Measurements from ENCODE around the gene LIN28A.
A peak's percentile ranks its signal among the peaks of the same experiment; 100 is the strongest.

LIN28A gene

DNA sequence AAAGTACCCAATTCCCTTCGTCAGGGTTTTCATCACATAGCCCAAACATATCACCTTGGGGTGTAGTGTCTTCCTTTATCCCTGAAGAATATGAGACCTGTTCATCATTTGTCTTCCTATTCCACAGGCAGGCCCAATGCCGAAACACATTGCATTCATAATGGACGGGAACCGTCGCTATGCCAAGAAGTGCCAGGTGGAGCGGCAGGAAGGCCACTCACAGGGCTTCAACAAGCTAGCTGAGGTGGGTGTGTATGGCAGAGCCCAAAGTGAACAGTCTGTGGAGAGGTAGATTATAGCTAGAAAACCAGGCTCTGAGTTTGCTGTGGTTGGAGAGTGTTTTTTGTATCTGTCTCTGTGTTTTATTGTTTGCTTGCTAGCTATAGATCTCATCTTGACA is 27.4 kb downstream of the LIN28A start:
- no peak for DNase-seq

GRCh38 chr1:26440259-26440658 is 29.6 kb downstream of the LIN28A start:
- no peak for DNase-seq

GRCh38 chr1:26449868-26450267 is 39.3 kb downstream of the LIN28A start:
- DNase-seq, result no peak

DNA sequence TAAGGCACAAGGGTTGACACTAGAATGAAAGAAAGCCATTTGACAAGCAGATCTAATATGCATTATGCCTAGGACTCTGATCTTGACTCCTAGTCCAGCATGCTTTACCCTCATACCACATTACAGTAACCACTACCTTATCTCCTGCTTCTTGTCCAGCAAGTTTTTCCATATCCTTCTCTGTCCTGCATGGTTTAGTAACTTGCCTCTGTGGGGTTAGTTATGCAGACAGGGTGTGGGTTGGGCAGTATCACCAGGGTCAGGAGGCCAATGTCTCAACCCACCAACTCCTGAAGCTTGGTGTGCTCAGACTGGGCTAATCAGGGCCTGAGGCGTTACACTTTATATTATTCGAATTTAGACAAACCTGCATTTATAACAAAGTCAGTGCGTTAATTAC is 40.3 kb downstream of the LIN28A start:
- DNase-seq, result no peak

GRCh38 chr1:26452459-26453183 is 42.0 kb downstream of the LIN28A start:
- no peak for DNase-seq

- no peak for DNase-seq
These were observed 48.5 kb downstream of the LIN28A start for GRCh38 chr1:26459148-26459547.

GRCh38 chr1:26459573-26460031 is 49.0 kb downstream of the LIN28A start:
- DNase-seq, result no peak

DNA sequence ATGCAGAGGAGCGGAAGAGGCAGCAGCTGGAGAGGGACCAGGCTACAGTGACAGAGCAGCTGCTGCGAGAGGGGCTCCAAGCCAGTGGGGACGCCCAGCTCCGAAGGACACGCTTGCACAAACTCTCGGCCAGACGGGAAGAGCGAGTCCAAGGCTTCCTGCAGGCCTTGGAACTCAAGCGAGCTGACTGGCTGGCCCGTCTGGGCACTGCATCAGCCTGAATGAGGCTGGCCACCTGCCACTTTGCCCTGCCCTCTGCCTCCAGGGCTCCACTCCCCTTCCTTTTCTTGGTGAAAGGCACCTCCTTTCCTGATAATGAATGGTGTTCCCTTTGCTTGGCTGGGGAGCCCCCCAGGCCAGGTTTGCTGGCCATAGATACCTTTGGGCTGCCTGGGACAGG is 58.3 kb downstream of the LIN28A start:
- peak; percentile 45 to 79 for DNase-seq

GRCh38 chr1:26469558-26469957 is 58.9 kb downstream of the LIN28A start:
- DNase-seq, result peak in 1 of 2 experiments; percentile 60

DNA sequence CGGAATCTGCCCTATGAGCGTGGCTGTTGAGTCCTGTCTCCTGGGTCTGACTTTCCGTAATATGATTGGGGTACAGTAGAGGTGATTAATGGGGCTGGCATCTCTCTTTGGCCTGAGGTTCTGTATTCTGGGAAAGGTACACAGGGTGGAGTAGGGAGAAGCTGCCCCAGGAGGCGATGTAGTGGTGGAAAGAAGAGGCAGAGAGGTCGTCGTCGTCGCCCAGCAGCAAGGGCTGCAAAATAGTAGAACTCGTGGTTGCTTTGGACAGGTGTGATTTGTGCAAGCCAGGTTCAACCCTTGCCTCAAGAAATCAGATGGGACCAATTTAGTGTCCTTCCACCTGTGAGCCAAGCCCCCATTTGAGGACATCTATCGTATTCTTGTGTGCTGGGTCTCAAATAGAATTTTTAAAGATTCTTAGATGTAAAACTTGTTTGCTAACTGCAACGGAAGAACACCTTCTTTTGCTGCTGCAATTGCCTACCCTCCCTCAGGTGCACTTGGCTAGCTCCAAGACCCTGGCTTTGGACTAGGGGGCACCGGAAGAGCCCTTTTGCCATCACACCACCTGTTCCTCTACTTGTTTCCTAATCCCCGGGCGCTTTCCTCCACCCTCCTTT is 60.4 kb downstream of the LIN28A start:
- DNase-seq, result peak in 1 of 2 experiments; percentile 91

- peak; percentile 82 to 84 for DNase-seq
These were observed 61.1 kb downstream of the LIN28A start for GRCh38 chr1:26471498-26472319.

- peak; percentile 88 to 93 for DNase-seq
These were observed 61.8 kb downstream of the LIN28A start, which contains the start of gene HMGN2 for GRCh38 chr1:26472320-26472900. Gene HMGN2 (plus strand): TSS chr1:26472440. CDS start chr1:26472613, 173 bp downstream.

- peak; percentile 82 to 91 for DNase-seq
These were observed 62.6 kb downstream of the LIN28A start for GRCh38 chr1:26472901-26473845.

DNA sequence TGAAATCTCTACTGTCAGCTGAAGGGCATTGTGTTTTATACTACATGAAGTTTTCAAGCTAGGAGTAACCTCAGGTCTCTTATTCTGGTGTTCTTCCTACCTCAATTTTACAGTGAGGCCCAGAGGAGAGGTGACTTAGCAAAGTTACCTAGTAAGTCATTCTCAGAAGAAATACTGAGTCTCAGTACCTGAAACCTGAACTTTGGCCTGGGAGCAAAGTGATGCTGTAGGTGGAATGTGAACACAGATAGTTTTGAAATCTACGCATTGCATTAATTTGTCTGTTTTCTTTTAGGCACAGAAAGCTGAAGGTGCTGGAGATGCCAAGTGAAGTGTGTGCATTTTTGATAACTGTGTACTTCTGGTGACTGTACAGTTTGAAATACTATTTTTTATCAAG is 64.2 kb downstream of the LIN28A start:
- no peak for DNase-seq

DNA sequence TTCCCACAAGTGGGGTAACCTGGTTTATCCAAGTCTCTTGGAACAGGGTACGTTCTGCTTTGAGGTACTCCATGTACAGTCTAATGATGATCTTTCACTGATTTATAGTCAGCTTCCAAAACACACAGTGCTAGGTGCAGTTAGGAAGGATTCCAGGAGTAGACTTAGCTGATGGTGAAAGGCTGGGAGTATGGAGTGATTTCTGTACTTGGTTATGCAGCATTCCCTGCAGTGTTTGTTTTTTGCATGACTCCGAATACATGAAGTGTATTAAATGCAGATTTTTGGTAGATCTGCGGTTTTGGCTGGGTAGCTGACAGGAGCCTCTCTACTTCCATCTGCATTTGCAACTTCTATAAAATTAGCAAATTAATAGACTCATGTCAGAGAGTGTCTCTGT is 65.4 kb downstream of the LIN28A start:
- DNase-seq, result no peak

GRCh38 chr1:26476958-26477357 is 66.3 kb downstream of the LIN28A start:
- DNase-seq, result no peak

- no peak for DNase-seq
These were observed 67.0 kb downstream of the LIN28A start for GRCh38 chr1:26477446-26478152.

DNA sequence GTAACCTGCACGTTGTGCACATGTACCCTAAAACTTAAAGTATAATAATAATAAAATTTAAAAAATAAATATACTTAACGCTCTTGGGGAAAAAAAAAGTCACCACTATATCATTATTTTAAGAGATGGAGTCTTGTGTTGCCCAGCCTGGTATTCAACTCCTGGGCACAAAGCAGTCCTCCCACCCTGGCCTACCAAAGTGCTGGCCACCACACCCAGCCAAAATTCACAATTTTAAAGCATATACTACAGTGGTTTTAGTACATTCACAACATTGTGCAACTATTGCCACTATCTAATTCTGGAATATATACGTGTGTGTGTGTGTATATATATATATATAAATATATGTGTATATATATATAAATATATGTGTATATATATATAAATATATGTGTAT is 67.5 kb downstream of the LIN28A start:
- DNase-seq, result no peak

DNA sequence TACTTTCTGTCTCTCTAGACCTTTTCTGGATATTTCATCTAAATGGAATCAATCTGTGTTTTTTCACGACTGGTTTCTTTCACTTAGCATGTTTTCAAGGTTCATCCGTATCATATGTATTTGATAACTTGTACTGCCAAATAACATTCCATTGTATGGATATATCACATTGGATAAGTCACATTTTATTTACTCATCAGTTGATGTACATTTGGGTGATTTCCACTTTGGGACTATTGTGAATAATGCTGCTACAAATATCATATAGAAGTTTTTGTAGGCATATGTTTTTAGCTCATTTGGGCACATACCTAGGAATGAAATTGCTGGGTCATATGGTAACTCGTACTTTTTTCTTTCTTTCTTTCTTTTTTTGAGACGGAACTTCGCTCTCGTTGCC is 68.4 kb downstream of the LIN28A start:
- DNase-seq, result no peak
